Skeletal muscle tissue (tissue), 4 donors: ENCODE data around the gene JMJD1C. TPM values are rescaled to one million over a fixed set of nuclear protein-coding genes. Genes with fewer than 3 reads are reported as not detected.
"Not testable (repeated sequence)": the region's sequence is repeated elsewhere in the genome, so short reads cannot be mapped to it uniquely, and the experiment has no call there.

Experiments used
- H3K27ac ChIP-seq: one replicate; pipeline ENCODE4 v1.7.0; 2013; ENCODE audit warnings: mild to moderate bottlenecking, low read depth, low read length, inconsistent platforms
- H3K27me3 ChIP-seq, 3 donors: one replicate each; pipeline ENCODE4 v1.7.0; 2013; ENCODE audit warnings: low read length in 3 of 3; ENCODE audit not compliant: control insufficient read depth in 3 of 3, insufficient read depth in 3 of 3
- H3K36me3 ChIP-seq, 3 donors: one replicate each; pipeline ENCODE4 v1.7.0; 2013; ENCODE audit warnings: low read length in 3 of 3; ENCODE audit not compliant: control insufficient read depth in 3 of 3, insufficient read depth in 3 of 3
- H3K4me1 ChIP-seq, 3 donors: one replicate each; pipeline ENCODE4 v1.7.0; 2013; ENCODE audit warnings: low read length in 3 of 3, mild to moderate bottlenecking in 3 of 3; ENCODE audit not compliant: control insufficient read depth in 3 of 3, insufficient read depth in 3 of 3
- H3K4me3 ChIP-seq, 3 donors: one replicate each; pipeline ENCODE4 v1.7.0; 2013; ENCODE audit warnings: low read length in 3 of 3
- H3K9ac ChIP-seq, 3 donors: one replicate each; pipeline ENCODE4 v1.7.0; 2013; ENCODE audit warnings: low read length in 3 of 3, mild to moderate bottlenecking in 3 of 3, moderate library complexity in 2 of 3, low read depth in 1 of 3
- H3K9me3 ChIP-seq, 3 donors: one replicate each; pipeline ENCODE4 v1.7.0; 2013; ENCODE audit warnings: low read length in 3 of 3; ENCODE audit not compliant: control insufficient read depth in 3 of 3
- total RNA-seq: library from RNA; depleted of rRNA; stranded (reverse); fragments of >200 nt; gene quantifications from one replicate; pipeline ENCODE4 v1.2.3, GENCODE V29; 2014
- donor health status: Osteomylitis.

The JMJD1C gene
- total RNA-seq, 1 donor from 2014 or later, result 90.8 TPM

DNA sequence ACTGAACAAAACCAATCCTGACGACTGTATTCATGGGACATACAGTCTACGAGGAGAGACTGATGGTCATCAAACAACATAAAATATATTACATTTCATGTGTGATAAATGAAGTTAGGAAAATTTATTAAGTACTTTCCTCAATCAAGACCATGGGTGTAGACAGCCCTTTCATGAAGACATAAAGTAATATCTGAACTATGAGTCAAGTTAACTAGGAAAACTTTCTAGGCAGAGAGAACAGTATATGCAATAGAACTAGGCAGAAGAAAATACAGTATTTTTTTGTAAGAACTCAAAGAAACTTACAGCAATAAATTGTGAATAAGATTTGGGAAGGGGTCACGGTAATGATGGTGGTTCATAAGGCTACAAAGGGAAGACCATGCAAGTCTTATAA, 112.8 kb downstream of the JMJD1C start:
- H3K4me1 ChIP-seq, result no peaks in the 10 kb centered on the region
- H3K9me3 ChIP-seq, result no peaks in the 10 kb centered on the region
- no peak overlapping the region for H3K9ac ChIP-seq
- H3K27ac ChIP-seq, result no peak overlapping the region
- no peak overlapping the region for H3K4me3 ChIP-seq
- H3K36me3 ChIP-seq, result no peaks in the 10 kb centered on the region
- no peaks in the 10 kb centered on the region for H3K27me3 ChIP-seq

DNA sequence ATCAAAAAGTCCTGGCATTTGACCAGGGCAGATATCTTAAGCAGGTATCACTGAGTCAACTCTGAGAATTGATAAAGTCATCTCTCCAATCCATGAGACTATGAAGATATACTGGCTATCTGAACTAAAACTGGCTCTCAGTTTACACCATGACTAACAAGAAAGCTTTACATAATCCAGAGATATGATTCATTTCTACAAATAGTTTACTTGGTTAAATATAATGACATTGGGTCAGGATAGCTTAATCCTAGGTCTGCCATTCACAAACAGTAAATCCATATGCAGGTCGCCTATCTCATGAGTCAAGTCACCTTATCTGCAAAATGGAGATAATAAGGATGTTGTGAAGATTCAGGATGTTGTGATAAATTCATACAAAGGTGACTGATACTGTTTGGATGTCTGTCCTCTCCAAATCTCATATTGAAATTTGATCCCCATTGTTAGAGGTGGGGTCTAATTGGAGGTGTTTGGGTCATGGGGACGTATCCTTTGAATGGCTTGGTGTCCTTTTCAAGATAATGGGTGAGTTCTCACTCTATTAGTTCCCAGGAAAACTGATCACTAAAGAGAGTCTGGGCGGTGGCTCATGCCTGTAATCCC, 117.4 kb downstream of the JMJD1C start:
- H3K9me3 ChIP-seq, result no peaks in the 10 kb centered on the region
- H3K27me3 ChIP-seq, result no peaks in the 10 kb centered on the region
- H3K36me3 ChIP-seq, result no peaks in the 10 kb centered on the region
- H3K4me1 ChIP-seq, result no peaks in the 10 kb centered on the region
- no peak overlapping the region for H3K27ac ChIP-seq
- no peak overlapping the region for H3K4me3 ChIP-seq
- H3K9ac ChIP-seq, result no peak overlapping the region

DNA sequence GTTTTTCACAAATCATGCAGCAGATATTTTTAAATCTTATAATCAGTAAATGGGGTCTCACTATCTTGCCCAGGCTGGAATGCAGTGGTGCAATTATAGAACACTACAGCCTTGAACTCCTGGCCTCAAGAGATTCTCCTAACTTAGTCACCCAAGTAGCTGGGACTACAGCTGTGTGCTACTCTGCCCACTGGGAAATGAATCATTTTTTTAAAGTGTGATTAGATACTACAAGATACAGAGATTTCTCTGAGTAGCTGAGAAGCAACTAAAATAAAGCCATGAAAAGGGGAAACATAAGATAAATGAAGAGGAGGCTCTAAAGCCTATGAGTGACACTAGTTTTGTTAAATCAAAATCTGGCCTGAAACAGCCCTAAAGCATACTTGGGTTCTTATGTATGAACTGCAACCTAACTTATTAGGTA, 119.7 kb downstream of the JMJD1C start:
- Histone ChIP-seq H3K9ac (no peak overlapping the region), H3K27me3 (no peaks in the 10 kb centered on the region), H3K4me3 (no peak overlapping the region), H3K9me3 (no peaks in the 10 kb centered on the region), H3K4me1 (no peaks in the 10 kb centered on the region), H3K36me3 (no peaks in the 10 kb centered on the region), H3K27ac (no peak overlapping the region)

DNA sequence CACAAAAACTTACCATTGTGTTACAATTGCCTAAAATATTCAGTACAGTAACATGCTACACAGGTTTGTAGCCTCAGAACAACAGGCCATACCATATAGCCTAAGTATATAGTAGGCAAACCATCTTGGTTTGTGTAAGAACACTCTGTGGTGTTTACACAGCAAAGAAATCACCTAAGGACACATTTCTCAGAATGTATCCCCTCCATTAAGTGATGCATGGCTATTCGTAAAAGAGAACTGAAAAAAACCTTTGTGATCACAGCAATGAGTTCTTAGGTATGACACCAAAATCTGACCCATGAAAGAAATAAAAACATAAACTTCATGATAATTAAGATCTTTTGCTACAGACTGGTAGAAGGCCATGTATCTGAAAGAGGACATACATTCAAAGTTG, 121.5 kb downstream of the JMJD1C start:
- no peaks in the 10 kb centered on the region for H3K4me1 ChIP-seq
- H3K9me3 ChIP-seq, result no peaks in the 10 kb centered on the region
- no peaks in the 10 kb centered on the region for H3K36me3 ChIP-seq
- H3K27ac ChIP-seq, result no peak overlapping the region
- H3K27me3 ChIP-seq, result no peaks in the 10 kb centered on the region
- H3K9ac ChIP-seq, result no peak overlapping the region
- H3K4me3 ChIP-seq, result no peak overlapping the region

DNA sequence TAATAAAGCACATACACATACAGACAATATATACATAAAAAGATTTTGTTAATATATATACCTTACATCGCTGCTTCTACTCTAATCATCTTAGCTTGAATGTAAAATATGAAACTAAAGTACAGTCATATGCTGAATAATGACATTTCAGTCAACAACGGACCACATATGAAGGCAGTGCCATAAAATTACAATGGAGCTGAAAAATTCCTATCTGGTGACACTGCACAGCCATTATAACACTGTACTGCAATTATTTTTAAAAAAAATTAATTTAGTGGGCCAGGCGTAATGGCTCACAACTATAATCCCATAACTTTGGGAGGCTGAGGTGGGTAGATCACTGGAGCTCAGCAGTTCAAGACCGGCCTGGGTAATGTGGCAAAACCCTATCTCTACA, 122.3 kb downstream of the JMJD1C start:
- H3K36me3 ChIP-seq, result no peaks in the 10 kb centered on the region
- no peak overlapping the region for H3K27ac ChIP-seq
- H3K4me1 ChIP-seq, result no peaks in the 10 kb centered on the region
- no peaks in the 10 kb centered on the region for H3K9me3 ChIP-seq
- H3K4me3 ChIP-seq, result no peak overlapping the region
- no peak overlapping the region for H3K9ac ChIP-seq
- no peaks in the 10 kb centered on the region for H3K27me3 ChIP-seq

DNA sequence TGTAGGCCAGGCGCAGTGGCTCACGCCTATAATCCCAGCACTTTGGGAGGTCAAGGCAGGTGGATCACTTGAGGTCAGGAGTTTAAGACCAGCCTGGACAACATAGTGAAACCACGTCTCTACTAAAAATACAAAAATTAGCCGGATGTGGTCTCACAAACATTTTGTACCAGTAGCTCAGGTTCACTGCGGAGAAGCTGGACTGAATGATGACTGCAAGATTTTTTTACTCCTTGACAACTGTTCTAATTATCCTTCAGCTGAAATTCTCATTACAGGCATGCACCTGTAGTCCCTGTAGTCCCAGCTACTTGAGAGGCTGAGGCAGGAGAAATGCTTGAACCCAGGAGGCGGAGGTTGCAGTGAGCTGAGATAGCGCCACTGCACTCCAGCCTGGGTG, 126.1 kb downstream of the JMJD1C start:
- not testable (repeated sequence) for H3K9ac ChIP-seq, H3K4me3 ChIP-seq, H3K27me3 ChIP-seq, H3K9me3 ChIP-seq, H3K4me1 ChIP-seq, H3K27ac ChIP-seq, H3K36me3 ChIP-seq

DNA sequence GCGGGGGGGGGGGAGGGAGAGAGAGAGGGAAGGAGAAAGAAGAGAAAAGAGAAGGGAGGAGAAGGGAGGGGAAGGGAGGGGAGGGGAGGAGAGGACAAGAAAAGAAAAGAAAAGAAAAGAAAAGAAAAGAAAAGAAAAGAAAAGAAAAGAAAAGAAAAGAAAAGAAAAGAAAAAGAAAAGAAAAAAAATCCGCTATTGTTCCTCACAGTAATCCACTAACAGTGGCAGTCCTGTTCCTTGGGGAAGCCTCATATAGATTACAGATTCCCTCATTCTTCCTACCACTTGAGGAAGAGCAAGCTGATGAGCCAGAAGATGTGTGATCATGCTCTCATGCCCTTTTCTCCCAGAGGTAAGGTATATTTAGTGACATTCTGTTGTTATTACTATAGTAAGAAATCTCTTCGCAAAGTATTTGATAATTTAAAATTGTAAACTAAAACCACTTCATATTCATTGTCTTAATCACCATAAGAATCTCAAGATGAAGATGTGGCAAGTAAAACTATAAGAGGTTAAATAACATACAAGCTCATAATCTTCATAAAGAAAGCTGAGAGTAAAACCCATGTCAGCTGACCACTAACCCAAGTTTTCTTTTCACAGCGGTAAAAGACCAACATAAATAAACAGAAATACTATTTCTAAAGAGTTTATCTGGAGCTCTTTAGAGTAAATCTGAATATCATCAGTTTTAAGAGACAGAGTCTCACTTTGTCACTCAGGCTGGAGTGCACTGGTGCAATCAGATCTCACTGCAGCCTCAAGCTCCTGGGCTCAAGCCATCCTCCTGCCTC, 128.1 kb downstream of the JMJD1C start:
- Histone ChIP-seq H3K9me3 (no peaks in the 10 kb centered on the region), H3K9ac (no peak overlapping the region)

DNA sequence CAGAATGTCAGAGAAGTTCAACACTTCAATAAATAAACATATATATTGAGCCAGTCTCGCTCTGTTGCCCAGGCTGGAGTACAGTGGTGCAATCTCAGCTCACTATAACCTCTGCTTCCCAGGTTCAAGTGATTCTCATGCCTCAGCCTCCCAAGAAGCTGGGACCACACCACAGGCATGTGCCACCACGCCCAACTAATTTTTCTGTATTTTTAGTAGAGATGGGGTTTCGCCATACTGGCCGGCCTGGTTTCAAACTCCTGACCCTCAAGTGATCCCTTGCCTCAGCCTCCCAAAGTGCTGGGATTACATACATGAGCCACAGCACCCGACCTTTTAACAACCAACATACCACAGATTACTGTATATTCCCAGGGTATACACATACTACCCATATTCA, 134.2 kb downstream of the JMJD1C start:
- Histone ChIP-seq H3K27me3 (no peaks in the 10 kb centered on the region), H3K9ac (no peak overlapping the region), H3K4me1 (no peaks in the 10 kb centered on the region), H3K27ac (no peak overlapping the region), H3K9me3 (no peaks in the 10 kb centered on the region), H3K4me3 (no peak overlapping the region), H3K36me3 (no peaks in the 10 kb centered on the region)

More for the DNA sequence above, 128.1 kb downstream of the JMJD1C start:
- no peak overlapping the region for H3K27ac ChIP-seq
- no peaks in the 10 kb centered on the region for H3K4me1 ChIP-seq
- H3K27me3 ChIP-seq, result no peaks in the 10 kb centered on the region
- no peak overlapping the region for H3K4me3 ChIP-seq
- H3K36me3 ChIP-seq, result no peaks in the 10 kb centered on the region

DNA sequence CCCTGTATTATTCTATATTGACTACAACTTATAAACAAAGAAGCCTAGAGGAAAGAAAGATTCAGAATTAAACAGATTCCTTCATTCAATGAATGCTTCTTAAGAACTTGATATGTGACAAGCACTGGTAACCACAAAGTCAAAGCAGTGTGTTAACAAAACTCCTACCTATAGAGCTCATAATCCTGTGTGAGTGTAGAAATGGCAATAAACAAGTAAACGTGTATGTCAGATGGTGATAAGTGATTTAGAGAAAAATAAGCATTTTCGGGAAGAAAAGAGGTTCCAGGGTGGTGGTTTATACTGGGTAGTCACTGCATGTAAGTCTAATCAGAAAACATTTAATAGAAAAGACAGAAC, 141.3 kb downstream of the JMJD1C start:
- Histone ChIP-seq H3K4me3 (no peak overlapping the region), H3K9me3 (no peaks in the 10 kb centered on the region), H3K9ac (no peak overlapping the region), H3K27me3 (no peaks in the 10 kb centered on the region), H3K27ac (no peak overlapping the region), H3K36me3 (no peaks in the 10 kb centered on the region), H3K4me1 (no peaks in the 10 kb centered on the region)

DNA sequence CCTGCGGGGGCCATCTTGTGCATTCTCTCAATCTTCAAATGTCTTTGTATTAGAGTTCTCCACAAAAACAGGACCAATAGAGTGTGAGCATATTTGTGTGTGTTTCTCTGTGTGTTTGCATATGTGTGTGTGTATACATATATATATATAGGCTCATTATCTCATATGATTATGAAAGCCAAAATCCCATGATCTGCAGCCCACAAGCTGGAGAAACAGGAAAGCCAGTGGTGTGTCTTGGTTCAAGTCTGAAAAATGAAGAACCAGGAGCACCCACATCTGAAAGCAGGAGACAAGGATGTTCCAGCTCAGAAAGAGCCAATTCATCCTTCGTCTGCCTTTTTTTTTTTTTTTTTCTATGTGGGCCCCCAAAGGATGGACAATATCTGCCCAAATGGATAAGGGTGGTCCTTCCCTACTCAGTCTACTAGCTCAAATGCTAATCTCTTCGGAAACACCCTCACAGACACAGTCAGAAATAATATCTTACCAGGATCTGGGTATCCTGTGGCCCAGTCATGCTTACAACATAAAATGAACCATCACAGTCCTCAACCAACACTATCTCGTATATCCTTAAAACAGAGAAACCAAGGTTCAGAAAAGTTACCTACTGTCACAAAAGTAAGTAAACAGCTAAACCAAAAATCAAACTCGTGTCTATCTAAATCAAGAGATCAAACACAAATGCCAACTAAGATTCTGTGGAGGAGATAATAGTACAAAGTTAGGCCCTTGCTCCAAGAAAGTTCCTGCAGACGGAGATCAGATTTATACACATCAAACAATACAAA, 141.9 kb downstream of the JMJD1C start:
- Histone ChIP-seq H3K27ac (no peak overlapping the region), H3K4me1 (no peaks in the 10 kb centered on the region), H3K9ac (no peak overlapping the region), H3K36me3 (no peaks in the 10 kb centered on the region), H3K4me3 (no peak overlapping the region), H3K9me3 (no peaks in the 10 kb centered on the region), H3K27me3 (no peaks in the 10 kb centered on the region)
